ENCODE measurements around the gene FMN2. TPM values are rescaled to one million over a fixed set of nuclear protein-coding genes. Genes with fewer than 3 reads are reported as not detected.
A peak's percentile ranks its signal among the peaks of the same experiment; 100 is the strongest.

FMN2 gene
- total RNA-seq, 1 donor from 2014 or later: 3.4 TPM

- DNase-seq: no peak
Measured at GRCh38 chr1:240098534-240098933, 6.9 kb downstream of the FMN2 start.

DNA sequence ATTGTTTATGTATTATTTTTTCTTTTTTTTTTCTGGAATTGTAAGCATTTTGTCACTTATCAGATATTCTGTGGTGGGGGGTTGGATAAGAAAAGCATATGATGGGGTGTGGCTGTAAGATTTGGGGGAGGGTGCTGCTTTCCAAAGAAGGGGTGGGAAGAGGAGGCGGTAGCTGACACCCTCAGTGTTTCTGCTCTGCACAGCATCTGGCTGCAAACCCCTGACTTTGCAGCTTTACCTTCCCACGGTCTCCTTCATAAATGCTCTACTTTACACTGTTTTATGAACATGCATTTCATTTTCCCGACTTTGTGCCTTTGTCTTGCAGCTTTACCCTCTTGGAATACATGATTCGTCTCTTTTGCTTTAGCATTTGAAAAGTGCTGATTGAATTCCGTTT is 7.6 kb downstream of the FMN2 start:
- no peak for DNase-seq

- DNase-seq: no peak
Measured at GRCh38 chr1:240099748-240100147, 8.1 kb downstream of the FMN2 start.

DNA sequence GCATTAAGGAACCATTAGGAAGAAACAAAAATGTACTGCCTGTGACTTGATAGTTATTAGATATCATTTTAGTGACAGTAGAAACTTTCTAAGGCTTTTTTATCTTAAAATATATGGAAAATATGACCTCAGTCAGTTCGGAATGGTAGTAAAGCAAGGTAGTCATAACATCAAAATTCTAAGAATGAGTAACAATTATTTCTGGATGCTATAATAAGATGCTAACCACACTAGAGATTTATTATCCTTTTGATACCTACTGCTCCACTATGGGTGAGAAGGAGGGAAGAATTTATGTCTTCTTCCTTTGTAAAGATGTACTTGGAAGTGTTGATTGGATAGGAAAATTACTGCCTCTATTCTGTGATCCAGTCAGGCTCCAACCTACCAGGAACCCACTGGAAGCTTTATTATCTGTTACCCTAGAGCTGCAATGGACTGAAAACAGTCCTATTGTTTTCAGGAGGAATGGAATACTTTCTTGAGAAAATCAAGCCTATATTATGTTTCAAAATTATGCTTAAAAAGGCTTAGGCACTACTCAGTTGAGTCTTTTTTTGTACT is 8.8 kb downstream of the FMN2 start:
- no peak for DNase-seq

- no peak for DNase-seq
Measured at GRCh38 chr1:240101306-240101705, 9.6 kb downstream of the FMN2 start.

GRCh38 chr1:240101737-240102136 is 10.1 kb downstream of the FMN2 start:
- no peak for DNase-seq

GRCh38 chr1:240104672-240105071 is 13.0 kb downstream of the FMN2 start:
- DNase-seq: no peak

DNA sequence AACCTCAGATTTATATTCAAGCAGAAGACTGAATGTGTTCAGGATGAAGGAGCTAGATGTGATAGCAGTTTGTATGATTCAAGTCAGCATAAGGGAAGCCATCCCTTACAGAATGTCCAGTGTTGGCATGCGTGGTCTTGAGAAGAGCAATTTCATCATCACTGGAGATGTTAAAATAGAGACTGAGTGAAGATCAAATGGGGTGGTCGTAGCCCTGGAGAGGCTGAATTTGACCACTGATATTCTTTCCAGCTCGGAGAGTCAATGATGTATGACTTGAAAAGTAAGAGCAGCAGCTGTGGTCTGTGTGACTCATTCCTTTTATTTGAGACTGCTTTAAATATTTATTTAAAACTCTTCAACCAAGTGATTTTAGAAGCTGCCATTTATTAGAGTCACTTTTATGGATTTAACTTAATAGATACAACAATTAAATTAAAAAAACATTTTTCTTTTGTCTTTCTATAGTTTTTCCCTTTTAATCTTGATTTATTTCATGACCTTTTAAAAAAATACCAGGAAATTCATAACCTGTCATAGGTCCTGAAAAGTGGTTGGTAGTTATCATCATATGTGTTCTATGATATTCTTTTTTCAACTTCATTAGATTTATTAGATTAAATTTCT is 15.5 kb downstream of the FMN2 start:
- no peak for DNase-seq

DNA sequence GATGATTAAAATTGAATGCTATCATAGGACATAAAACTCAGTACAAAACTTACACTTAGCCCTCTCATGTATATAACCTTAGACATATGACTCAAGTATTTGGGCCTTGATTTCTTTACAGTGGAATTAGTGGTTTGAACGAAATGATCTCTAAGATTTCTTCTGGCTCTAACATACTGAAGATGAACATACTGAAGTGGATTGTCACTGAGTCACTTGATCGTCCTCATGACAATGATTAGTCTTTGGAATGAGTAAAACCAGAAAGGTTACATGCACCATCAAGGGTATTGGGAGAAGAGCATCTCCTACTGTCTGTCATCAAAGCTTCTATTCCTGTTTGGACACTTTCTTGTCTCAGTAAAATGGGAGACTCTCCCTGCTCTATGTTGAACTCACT is 17.4 kb downstream of the FMN2 start:
- DNase-seq: no peak

GRCh38 chr1:240109920-240110636 is 18.4 kb downstream of the FMN2 start:
- no peak for DNase-seq

DNA sequence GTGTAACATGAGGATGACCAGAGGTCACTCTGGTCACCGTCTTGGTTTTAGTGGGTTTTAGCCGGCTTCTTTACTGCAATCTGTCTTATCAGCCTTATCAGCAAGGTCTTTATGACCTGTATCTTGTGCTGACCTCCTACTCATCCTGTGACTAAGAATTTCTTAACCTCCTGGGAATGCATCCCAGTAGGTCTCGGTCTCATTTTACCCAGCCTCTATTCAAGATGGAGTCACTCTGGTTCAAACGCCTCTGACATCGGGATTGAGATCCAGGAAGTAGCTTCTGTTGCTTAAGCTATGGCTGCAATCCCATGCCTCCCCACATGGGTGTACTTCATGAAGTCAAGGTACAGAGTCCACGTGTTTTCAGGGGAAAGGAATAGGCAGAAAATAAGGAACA is 19.9 kb downstream of the FMN2 start:
- DNase-seq: no peak

GRCh38 chr1:240114222-240114621 is 22.5 kb downstream of the FMN2 start:
- DNase-seq: no peak

DNA sequence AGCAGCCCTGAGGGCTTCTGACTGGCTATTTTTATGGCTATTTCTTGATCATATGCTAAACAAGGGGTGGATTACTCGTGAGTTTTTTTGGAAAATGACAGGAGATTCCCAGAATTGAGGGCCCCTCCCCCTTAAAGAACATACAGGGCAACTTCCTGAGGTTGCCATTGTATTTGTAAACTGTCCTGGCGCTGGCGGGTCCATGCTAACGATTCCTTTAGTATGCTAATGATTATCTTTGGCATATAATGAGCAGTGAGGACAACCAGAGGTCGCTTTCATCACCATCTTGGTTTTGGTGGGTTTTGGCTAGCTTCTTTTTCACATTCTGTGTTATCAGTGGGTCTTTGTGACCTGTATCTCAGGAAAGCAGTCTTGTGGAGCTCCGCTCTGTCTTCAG is 24.1 kb downstream of the FMN2 start:
- no peak for DNase-seq

GRCh38 chr1:240116831-240117769 is 25.4 kb downstream of the FMN2 start:
- DNase-seq: peak; percentile 18

GRCh38 chr1:240117930-240118329 is 26.2 kb downstream of the FMN2 start:
- DNase-seq: no peak

DNA sequence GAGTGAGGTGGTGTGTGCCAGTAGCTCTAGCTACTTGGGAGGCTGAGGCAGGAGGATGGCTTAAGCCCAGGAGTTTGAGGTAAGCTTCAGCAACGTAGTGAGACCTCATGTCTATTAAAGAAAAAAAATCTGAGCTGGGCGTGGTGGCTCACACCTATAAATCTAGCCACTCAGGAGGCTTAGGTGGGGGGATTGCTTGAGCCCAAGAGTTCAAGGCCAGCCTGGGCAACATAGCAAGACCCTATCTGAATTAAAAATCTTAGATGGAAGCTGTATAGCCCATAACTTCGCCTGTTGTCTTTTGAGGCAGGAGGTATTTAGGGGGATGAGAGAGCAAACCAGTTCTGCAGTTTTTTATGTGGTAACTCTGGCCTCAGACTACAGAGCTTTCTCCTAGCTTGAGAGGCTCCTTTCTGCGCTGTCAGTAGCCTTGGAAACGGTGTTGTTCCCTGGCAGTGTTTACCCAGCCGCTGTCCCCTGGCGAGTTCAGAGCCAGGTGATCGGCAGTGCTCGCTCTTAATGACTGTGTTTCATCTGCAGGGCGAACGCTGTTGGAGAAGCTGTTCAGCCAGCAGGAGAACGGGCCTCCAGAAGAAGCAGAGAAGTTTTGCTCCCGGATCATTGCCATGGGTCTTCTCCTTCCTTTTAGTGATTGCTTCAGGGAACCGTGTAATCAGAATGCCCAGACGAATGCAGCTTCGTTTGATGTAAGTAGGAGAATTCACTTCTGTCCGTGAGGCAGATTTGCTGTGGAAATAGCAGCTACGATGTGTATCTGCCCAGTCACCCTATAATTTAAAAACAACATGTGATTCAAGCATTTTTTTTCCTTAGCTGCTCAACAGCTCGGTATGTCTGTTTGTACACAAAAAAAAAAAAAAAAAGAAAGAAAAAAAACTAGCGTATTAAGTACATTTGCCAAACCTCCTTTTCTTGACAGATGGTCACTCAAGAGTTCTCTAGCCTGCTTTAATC is 31.2 kb downstream of the FMN2 start:
- peak; percentile 63 for DNase-seq

- no peak for DNase-seq
Measured at GRCh38 chr1:240126821-240127220, 35.1 kb downstream of the FMN2 start.

DNA sequence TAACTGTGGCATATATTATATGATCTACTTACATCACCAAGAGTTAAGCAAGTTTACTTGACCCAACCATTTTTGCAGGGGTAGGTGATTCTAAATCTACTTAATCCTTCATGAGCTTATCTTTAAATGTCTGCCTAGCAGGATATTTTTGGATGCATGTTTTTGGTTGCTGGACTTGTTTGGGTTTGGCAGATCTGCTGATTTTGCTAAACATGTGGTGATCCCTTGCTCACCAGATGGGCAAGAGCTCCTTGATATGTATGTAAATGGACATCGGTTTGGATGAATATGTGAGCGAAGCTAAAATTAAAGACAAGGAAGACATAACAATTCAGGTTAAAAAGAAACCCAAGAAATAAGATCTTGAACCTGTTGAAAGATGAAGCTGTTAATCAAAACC is 36.7 kb downstream of the FMN2 start:
- no peak for DNase-seq

DNA sequence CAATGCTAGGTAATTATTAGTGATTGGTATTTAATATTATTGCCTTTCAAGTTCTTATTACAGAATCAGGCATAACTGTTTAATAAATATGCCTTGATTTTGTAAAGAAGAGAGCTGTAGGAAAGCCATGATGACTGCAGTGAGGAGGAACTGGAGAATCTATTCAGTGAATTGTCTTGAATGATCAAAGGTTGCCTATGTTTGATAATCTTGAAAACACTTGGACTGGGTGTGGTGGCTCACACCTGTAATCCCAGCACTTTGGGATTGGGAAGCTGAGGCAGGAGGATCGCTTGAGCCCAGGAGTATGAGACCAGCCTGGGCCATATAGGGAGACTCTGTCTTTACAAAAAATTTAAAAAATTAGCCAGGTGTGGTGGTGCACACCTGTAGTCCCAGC is 42.4 kb downstream of the FMN2 start:
- DNase-seq: no peak

DNA sequence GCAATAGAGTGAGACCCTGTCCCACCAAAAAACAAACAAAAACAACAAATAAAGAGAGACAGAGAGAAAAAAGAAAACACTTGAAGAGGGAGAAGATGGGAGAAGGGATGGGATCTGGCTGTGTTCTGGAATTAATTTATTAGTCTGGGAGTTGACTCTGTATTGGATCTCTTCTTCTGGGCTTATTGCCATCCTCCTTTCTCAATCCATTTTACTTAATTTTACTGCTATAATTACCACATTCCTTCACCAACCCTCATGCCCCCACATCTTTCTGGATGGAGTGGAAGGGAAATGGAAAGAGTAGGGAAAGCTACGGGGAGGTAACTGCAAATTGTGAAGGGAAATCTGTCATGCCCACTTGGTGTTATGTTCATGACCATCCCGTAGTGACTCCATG is 42.9 kb downstream of the FMN2 start:
- DNase-seq: no peak

- DNase-seq: no peak
Measured at GRCh38 chr1:240136402-240136801, 44.7 kb downstream of the FMN2 start.

DNA sequence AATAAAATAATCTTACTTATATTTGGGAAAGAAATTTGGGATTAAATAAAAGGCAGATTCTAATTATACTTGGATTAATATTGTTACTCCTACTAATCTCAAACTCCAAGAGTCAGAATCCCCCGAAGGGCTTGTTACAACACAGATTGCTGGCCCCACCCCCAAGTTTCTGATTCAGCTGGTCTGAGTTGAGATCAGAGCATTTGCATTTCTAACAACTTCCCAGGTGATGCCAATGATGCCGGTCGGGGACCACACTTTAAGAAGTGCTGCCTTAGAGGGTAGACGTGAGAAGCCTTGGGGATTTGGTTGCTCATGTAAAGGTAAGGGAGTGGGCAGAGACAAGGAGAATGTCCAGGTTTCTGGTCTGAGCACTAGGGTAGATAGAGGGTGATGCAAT is 47.2 kb downstream of the FMN2 start:
- DNase-seq: no peak
